B cell (primary cell): ENCODE data around the gene MAP1B. TPM values are rescaled to one million over a fixed set of nuclear protein-coding genes. Genes with fewer than 3 reads are reported as not detected.

Source experiments
- ATAC-seq: fragments of 200-7000 bp; cut with Tn5 transposase; one replicate; pipeline ENCODE4 v1.10.0; 2021; ENCODE audit warnings: low read depth, mild to moderate bottlenecking, moderate number of reproducible peaks, moderate library complexity
- CTCF ChIA-PET: fragments of 350-600 bp; sonication (Branson Sonifier 250); formaldehyde crosslinking; loops from one replicate; lab custom pipeline; 2021; ENCODE audit warnings: antibody characterized with exemption, inconsistent platforms; lab: Charles Lee
- POLR2A ChIA-PET: fragments of 350-600 bp; sonication (Branson Sonifier 250); formaldehyde crosslinking; loops from one replicate; lab custom pipeline; 2021; ENCODE audit warnings: antibody characterized with exemption; lab: Charles Lee
- DNase-seq: peaks from one replicate; pipeline ENCODE4 v3.0.0; 2013
- H2AFZ ChIP-seq: 2 replicates; pipeline ENCODE4 v1.6.1; 2012; ENCODE audit warnings: mild to moderate bottlenecking, low read depth, low read length; ENCODE audit not compliant: insufficient read depth, poor library complexity, severe bottlenecking
- H3K27ac ChIP-seq, 2 donors: 1 replicate in 1 of 2; 2 replicates in 1 of 2; pipeline ENCODE4 v1.5.1; 2012 to 2013; ENCODE audit warnings: low read length in 2 of 2, mild to moderate bottlenecking in 2 of 2, moderate library complexity in 1 of 2
- H3K27me3 ChIP-seq, 4 experiments: fragments of 200-600 bp in 1 of 4; sonication (generic) in 1 of 4; replicated peaks in 1 of 4; 1 replicate in 2 of 4; 2 replicates in 2 of 4; pipeline versions ENCODE4 v1.6.1 to v1.7.0; 2013 to 2016; ENCODE audit warnings: low read length in 3 of 4, mild to moderate bottlenecking in 2 of 4, mixed read lengths in 1 of 4, moderate library complexity in 1 of 4; ENCODE audit not compliant: insufficient read depth in 4 of 4, control insufficient read depth in 3 of 4; ENCODE audit errors: control extremely low read depth in 1 of 4
- H3K36me3 ChIP-seq, 2 experiments: replicated peaks in 1 of 2; 1 replicate in 1 of 2; 2 replicates in 1 of 2; pipeline versions ENCODE4 v1.6.1 to v1.7.1; 2013; ENCODE audit warnings: low read length in 1 of 2; ENCODE audit not compliant: insufficient read depth in 2 of 2, control insufficient read depth in 1 of 2; ENCODE audit errors: control extremely low read depth in 1 of 2, extremely low read depth in 1 of 2
- H3K4me1 ChIP-seq, 2 donors: fragments of 200-600 bp in 1 of 2; sonication (generic) in 1 of 2; 1 replicate in 1 of 2; 2 replicates in 1 of 2; pipeline versions ENCODE4 v1.5.1 to v1.6.1; 2013 to 2017; ENCODE audit warnings: low read length in 2 of 2; ENCODE audit not compliant: control insufficient read depth in 2 of 2, insufficient read depth in 2 of 2
- H3K4me2 ChIP-seq: replicated peaks from 2 replicates; pipeline ENCODE3; 2012; ENCODE audit warnings: mild to moderate bottlenecking, low read depth, low read length; ENCODE audit not compliant: poor library complexity, severe bottlenecking
- H3K4me3 ChIP-seq, 5 experiments: fragments of 200-600 bp in 1 of 5; sonication (generic) in 1 of 5; 1 replicate in 3 of 5; 2 replicates in 2 of 5; pipeline versions ENCODE4 v1.5.1 to v1.7.0; 2011 to 2016; ENCODE audit warnings: low read length in 4 of 5, mild to moderate bottlenecking in 4 of 5, low read depth in 2 of 5, control low read depth in 1 of 5, moderate library complexity in 1 of 5; ENCODE audit not compliant: insufficient read depth in 1 of 5; ENCODE audit errors: control extremely low read depth in 1 of 5, extremely low read depth in 1 of 5
- H3K79me2 ChIP-seq: fragments of 200-600 bp; sonication (generic); one replicate; pipeline ENCODE4 v1.6.0; 2016; ENCODE audit warnings: low read length; ENCODE audit not compliant: control insufficient read depth, insufficient read depth
- H3K9ac ChIP-seq: fragments of 200-600 bp; sonication (generic); 2 replicates; pipeline ENCODE4 v1.6.1; 2017; ENCODE audit warnings: mild to moderate bottlenecking, low read length, moderate library complexity
- H3K9me3 ChIP-seq, 3 donors: one replicate each; pipeline versions ENCODE4 v1.6.1 to v1.7.1; 2013; ENCODE audit warnings: low read length in 2 of 3; ENCODE audit not compliant: control insufficient read depth in 2 of 3, insufficient read depth in 1 of 3; ENCODE audit errors: control extremely low read depth in 1 of 3
- H4K20me1 ChIP-seq: 2 replicates; pipeline ENCODE4 v1.6.0; 2012; ENCODE audit warnings: mild to moderate bottlenecking, low read length; ENCODE audit not compliant: insufficient read depth, control insufficient read depth, poor library complexity, severe bottlenecking
- H3K27ac Mint-ChIP-seq: one replicate; pipeline ENCODE4 v1.8.0; 2021; ENCODE audit warnings: mixed read lengths
- H3K27me3 Mint-ChIP-seq: one replicate; pipeline ENCODE4 v1.8.0; 2021; ENCODE audit warnings: mixed read lengths
- H3K4me1 Mint-ChIP-seq: one replicate; pipeline ENCODE4 v1.8.0; 2021; ENCODE audit warnings: mixed read lengths
- H3K4me3 Mint-ChIP-seq: one replicate; pipeline ENCODE4 v1.8.0; 2021; ENCODE audit warnings: mixed read lengths
- H3K9me3 Mint-ChIP-seq: one replicate; pipeline ENCODE4 v1.8.0; 2022; ENCODE audit warnings: mixed read lengths; ENCODE audit not compliant: insufficient read depth
- EZH2 ChIP-seq: IDR thresholded peaks from 2 replicates; pipeline ENCODE4 v1.6.1; 2012; ENCODE audit warnings: borderline replicate concordance, low read depth, mild to moderate bottlenecking, moderate library complexity, low read length; ENCODE audit not compliant: insufficient read depth, poor library complexity, severe bottlenecking
- WGBS: methylation state at CpG from one replicate; pipeline ENCODE4 v1.1.5; 2013; ENCODE audit warnings: missing lambda C conversion rate; ENCODE audit not compliant: insufficient coverage; 5-methylcytosine and 5-hydroxymethylcytosine counted together
- intact Hi-C: fragments of 100-400 bp; cut with micrococcal nuclease; formaldehyde crosslinking; loops from one replicate; pipeline ENCODE4 v1.10.0; 2022
- polyA plus RNA-seq: library from polyadenylated mRNA; depleted of rRNA; stranded (reverse); fragments of >200 nt; gene quantifications from 2 replicates; pipeline ENCODE4 v1.2.3, GENCODE V29; 2012
- total RNA-seq, 2 donors: library from RNA; stranded (reverse); fragments of 120-200 nt in 1 of 2; gene quantifications; 1 replicate in 1 of 2; 2 replicates in 1 of 2; pipeline versions ENCODE4 v1.2.3 to v1.2.4, GENCODE V29; 2013 to 2022
- TF ChIP-seq, protein P1 (sequence below): fragments of 200-600 bp; IDR thresholded peaks from one replicate; pipeline ENCODE4 v1.8.0; 2022; ENCODE audit warnings: antibody characterized with exemption, mild to moderate bottlenecking

The MAP1B gene
- total and polyA plus RNA-seq, 2 donors (not counting 1 experiment from before 2014, with no cell fraction given), result 0.15 TPM; not detected in 1

DNA sequence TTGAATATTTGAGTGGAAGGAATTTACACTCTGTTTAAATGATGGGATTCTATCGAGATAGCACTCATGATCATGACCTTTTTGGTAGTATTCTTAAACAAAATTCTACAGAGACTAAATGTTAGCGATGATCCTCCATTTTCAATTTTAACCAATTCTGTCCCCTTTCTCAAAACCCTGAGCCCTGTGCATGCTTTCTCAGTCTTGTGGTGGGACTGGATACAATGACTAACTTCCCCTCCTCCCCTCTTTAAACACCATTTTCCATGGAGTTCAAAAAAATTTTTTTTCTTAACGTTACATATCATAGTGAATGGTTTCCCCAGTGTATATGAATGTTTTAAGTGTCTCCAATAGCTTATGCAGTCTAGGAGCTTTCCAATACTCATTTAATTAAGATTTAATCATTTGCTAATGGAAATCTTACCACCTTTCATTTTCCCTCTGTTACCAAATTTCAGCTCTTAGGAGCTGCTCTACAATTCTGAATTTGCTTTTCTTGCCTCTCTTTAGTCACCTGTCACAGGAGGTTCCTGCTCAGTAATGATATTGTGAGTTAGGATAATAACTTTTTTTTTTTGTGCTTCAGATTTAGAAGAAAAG lies 101.2 kb downstream of the MAP1B start:
- POLR2A ChIA-PET, result no interaction called here
- no peaks in the 10 kb centered on the region for H3K36me3 ChIP-seq
- H3K27ac Mint-ChIP-seq, result no peak overlapping the region
- no peaks in the 10 kb centered on the region for H3K4me1 ChIP-seq
- no peaks in the 10 kb centered on the region for H3K4me1 Mint-ChIP-seq
- H3K27ac ChIP-seq, result no peak overlapping the region
- no peak overlapping the region for H3K4me3 Mint-ChIP-seq
- no peaks in the 10 kb centered on the region for H3K9me3 ChIP-seq
- DNase-seq, result no peak
- H4K20me1 ChIP-seq, result no peaks in the 10 kb centered on the region
- TF ChIP-seq, protein P1, sequence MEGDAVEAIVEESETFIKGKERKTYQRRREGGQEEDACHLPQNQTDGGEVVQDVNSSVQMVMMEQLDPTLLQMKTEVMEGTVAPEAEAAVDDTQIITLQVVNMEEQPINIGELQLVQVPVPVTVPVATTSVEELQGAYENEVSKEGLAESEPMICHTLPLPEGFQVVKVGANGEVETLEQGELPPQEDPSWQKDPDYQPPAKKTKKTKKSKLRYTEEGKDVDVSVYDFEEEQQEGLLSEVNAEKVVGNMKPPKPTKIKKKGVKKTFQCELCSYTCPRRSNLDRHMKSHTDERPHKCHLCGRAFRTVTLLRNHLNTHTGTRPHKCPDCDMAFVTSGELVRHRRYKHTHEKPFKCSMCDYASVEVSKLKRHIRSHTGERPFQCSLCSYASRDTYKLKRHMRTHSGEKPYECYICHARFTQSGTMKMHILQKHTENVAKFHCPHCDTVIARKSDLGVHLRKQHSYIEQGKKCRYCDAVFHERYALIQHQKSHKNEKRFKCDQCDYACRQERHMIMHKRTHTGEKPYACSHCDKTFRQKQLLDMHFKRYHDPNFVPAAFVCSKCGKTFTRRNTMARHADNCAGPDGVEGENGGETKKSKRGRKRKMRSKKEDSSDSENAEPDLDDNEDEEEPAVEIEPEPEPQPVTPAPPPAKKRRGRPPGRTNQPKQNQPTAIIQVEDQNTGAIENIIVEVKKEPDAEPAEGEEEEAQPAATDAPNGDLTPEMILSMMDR, result no peak
- TF ChIP-seq EZH2, result no peak
- no peaks in the 10 kb centered on the region for H3K9me3 Mint-ChIP-seq
- H3K79me2 ChIP-seq, result no peaks in the 10 kb centered on the region
- no peaks in the 10 kb centered on the region for H3K27me3 ChIP-seq
- CTCF ChIA-PET, result no interaction called here
- no peak for ATAC-seq
- H3K4me3 ChIP-seq, result no peak overlapping the region
- intact Hi-C loops, result no loop called here
- no CpG with 5 or more reads among the region's 3 CpGs for WGBS
- H2AFZ ChIP-seq, result no peak overlapping the region
- no peak overlapping the region for H3K9ac ChIP-seq
- no peak overlapping the region for H3K4me2 ChIP-seq
- no peaks in the 10 kb centered on the region for H3K27me3 Mint-ChIP-seq

DNA sequence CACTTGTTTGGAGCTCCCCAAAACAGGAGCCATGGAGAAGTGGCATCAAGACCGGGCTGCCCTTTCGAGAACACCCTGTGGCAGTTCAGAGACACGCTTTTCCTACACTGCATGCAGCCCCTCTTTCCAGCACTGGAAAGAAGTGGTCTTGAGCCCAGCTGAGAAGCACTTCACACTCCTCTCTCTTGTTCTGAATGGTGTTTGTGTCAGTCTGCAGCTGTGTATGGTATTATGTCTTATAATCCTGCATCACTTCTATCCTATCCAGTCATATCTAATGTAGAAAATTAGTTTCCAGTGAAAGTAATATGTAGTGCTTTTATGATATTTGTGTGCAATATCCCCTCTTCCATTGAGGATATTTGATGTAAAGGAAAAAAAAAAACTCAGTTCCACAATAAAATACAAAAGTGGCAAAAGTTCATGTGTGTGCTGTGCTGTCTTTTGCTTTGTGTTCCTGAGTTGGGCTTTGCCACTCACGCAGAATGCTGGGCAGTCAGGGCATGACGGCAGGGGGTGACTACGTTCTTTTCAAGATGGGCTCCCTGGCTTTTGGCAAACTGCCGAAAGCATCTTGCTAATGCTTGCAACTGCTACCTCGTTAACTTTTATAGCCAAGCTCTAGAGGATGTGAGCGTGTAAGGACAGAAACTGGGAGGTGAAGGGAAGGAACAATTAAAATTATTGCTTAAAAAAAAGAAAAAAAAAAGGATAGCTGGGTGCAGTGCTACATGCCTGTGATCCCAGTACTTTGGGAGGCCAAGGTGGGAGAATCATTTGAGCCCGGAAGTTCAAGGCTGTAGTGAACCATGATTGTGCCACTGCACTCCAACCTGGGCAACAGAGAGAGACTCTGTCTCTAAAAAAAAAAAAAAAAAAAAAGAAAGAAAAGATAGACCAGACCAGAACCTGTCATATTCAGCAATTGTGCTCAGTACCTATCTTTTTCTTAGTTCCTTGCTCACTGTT lies 102.2 kb downstream of the MAP1B start:
- H3K9ac ChIP-seq, result no peak overlapping the region
- Mint-ChIP-seq H3K27me3 (no peaks in the 10 kb centered on the region), H3K9me3 (no peaks in the 10 kb centered on the region), H3K27ac (no peak overlapping the region), H3K4me3 (no peak overlapping the region), H3K4me1 (no peaks in the 10 kb centered on the region)
- ATAC-seq (no peak), DNase-seq (no peak)
- no peaks in the 10 kb centered on the region for H3K36me3 ChIP-seq
- 98% methylated on average over 6 of the region's 10 CpGs for WGBS
- ChIA-PET CTCF (no interaction called here), POLR2A (no interaction called here)
- no peak overlapping the region for H3K27ac ChIP-seq
- H3K27me3 ChIP-seq, result no peaks in the 10 kb centered on the region
- no peaks in the 10 kb centered on the region for H3K4me1 ChIP-seq
- H3K4me3 ChIP-seq, result no peak overlapping the region
- no peak overlapping the region for H2AFZ ChIP-seq
- intact Hi-C loops, result no loop called here
- TF ChIP-seq, protein P1, result no peak
- no peak overlapping the region for H3K4me2 ChIP-seq
- no peaks in the 10 kb centered on the region for H4K20me1 ChIP-seq
- no peaks in the 10 kb centered on the region for H3K9me3 ChIP-seq
- no peaks in the 10 kb centered on the region for H3K79me2 ChIP-seq
